T-cell (primary cell): ENCODE results near the gene CEACAM6. TPM values are rescaled to one million over a fixed set of nuclear protein-coding genes. Genes with fewer than 3 reads are reported as not detected.
A peak's percentile ranks its signal among the peaks of the same experiment; 100 is the strongest.

ENCODE experiments used
- ATAC-seq, 4 experiments: fragments of 200-7000 bp in 3 of 4; fragments of 150-1000 bp in 1 of 4; cut with Tn5 transposase; replicated peaks in 1 of 4; 1 replicate in 3 of 4; 2 replicates in 1 of 4; pipeline ENCODE4 v1.10.0; 2021; ENCODE audit warnings: moderate library complexity in 3 of 4, mild to moderate bottlenecking in 2 of 4, moderate number of reproducible peaks in 1 of 4
- CTCF ChIA-PET, 2 donors: fragments of 300-600 bp; sonication (Branson Sonifier 250); formaldehyde crosslinking; loops; one replicate each; lab custom pipeline; 2022; ENCODE audit warnings: antibody characterized with exemption in 2 of 2; lab: Charles Lee
- POLR2A ChIA-PET, 2 donors: fragments of 300-600 bp; sonication (Branson Sonifier 250); formaldehyde crosslinking; loops; one replicate each; lab custom pipeline; 2022; ENCODE audit warnings: antibody characterized with exemption in 2 of 2; lab: Charles Lee
- DNase-seq, 35 experiments: peaks; one replicate each; pipeline versions ENCODE4 v3.0.0 to v3.0.0-alpha.2; 2013 to 2023
- H3K27ac ChIP-seq: one replicate; pipeline ENCODE4 v1.5.1; 2013; ENCODE audit warnings: low read length
- H3K27me3 ChIP-seq, 2 experiments: replicated peaks in 1 of 2; 1 replicate in 1 of 2; 2 replicates in 1 of 2; pipeline versions ENCODE4 v1.6.1 to v1.7.0; 2013; ENCODE audit warnings: low read length in 1 of 2, mixed read lengths in 1 of 2; ENCODE audit not compliant: control insufficient read depth in 2 of 2, insufficient read depth in 2 of 2; ENCODE audit errors: extremely low read depth in 1 of 2
- H3K36me3 ChIP-seq, 2 donors: 1 replicate in 1 of 2; 2 replicates in 1 of 2; pipeline versions ENCODE4 v1.6.1 to v1.7.0; 2013; ENCODE audit warnings: low read length in 1 of 2; ENCODE audit not compliant: control insufficient read depth in 2 of 2, insufficient read depth in 1 of 2; ENCODE audit errors: extremely low read depth in 1 of 2
- H3K4me1 ChIP-seq, 2 experiments: 1 replicate in 1 of 2; 2 replicates in 1 of 2; pipeline versions ENCODE4 v1.6.1 to v1.7.0; 2013; ENCODE audit warnings: low read length in 2 of 2, mixed read lengths in 1 of 2; ENCODE audit not compliant: insufficient read depth in 2 of 2, control insufficient read depth in 1 of 2; ENCODE audit errors: extremely low read depth in 1 of 2
- H3K4me3 ChIP-seq, 2 donors: 1 replicate in 1 of 2; 2 replicates in 1 of 2; pipeline versions ENCODE4 v1.5.1 to v1.7.0; 2013; ENCODE audit warnings: mild to moderate bottlenecking in 2 of 2, low read length in 1 of 2, moderate library complexity in 1 of 2; ENCODE audit not compliant: control insufficient read depth in 1 of 2; ENCODE audit errors: extremely low read depth in 1 of 2
- H3K9me3 ChIP-seq: 2 replicates; pipeline ENCODE4 v1.7.0; 2013
- H3K27ac Mint-ChIP-seq, 2 donors: one replicate each; pipeline ENCODE4 v1.8.0; 2020 to 2021; ENCODE audit warnings: mild to moderate bottlenecking in 2 of 2, mixed read lengths in 2 of 2
- H3K27me3 Mint-ChIP-seq, 2 donors: one replicate each; pipeline ENCODE4 v1.8.0; 2021 to 2022; ENCODE audit warnings: mixed read lengths in 2 of 2
- H3K36me3 Mint-ChIP-seq: one replicate; pipeline ENCODE4 v1.8.0; 2021; ENCODE audit warnings: mixed read lengths
- H3K4me1 Mint-ChIP-seq, 3 donors: one replicate each; pipeline ENCODE4 v1.8.0; 2020 to 2022; ENCODE audit warnings: mixed read lengths in 3 of 3, mild to moderate bottlenecking in 1 of 3
- H3K4me3 Mint-ChIP-seq, 3 donors: one replicate each; pipeline ENCODE4 v1.8.0; 2020 to 2022; ENCODE audit warnings: mild to moderate bottlenecking in 3 of 3, mixed read lengths in 3 of 3, moderate library complexity in 3 of 3
- H3K9me3 Mint-ChIP-seq, 3 donors: one replicate each; pipeline ENCODE4 v1.8.0; 2020 to 2022; ENCODE audit warnings: mixed read lengths in 3 of 3
- WGBS: methylation state at CpG from one replicate; pipeline ENCODE4 v1.1.5; 2013; ENCODE audit warnings: missing lambda C conversion rate; ENCODE audit not compliant: insufficient coverage; 5-methylcytosine and 5-hydroxymethylcytosine counted together
- total RNA-seq, 35 experiments: library from RNA in 6 of 35; stranded (reverse) in 6 of 35; fragments of 120-200 nt in 1 of 35; gene quantifications; one replicate each; pipeline versions ENCODE4 v1.2.1 to v1.2.4 and lab custom pipeline; 2013 to 2026

Gene CEACAM6
- total RNA-seq, 5 donors from 2014 or later (not counting 1 experiment from before 2014, with no cell fraction given), result 0.53 to 0.76 (median 0.67) TPM; not detected in 2

GRCh38 chr19:41774515-41774980 is 19.2 kb downstream of the CEACAM6 start:
- peaks cover 32 to 61% of the 10 kb centered on the region in 2 donors for H3K27me3 Mint-ChIP-seq
- ChIA-PET POLR2A (no interaction called here), CTCF (interaction anchor here (0.7 to 1.9 kb wide), 4 partner anchors 17 to 44 kb away, joined by 3 to 13 read pairs (median 6); no protein-coding TSS in a partner anchor)
- no peak overlapping the region for H3K27ac ChIP-seq
- H3K4me3 Mint-ChIP-seq, result peak overlapping the region in 2 of 3 donors; percentile 5 to 68
- peaks cover 41 to 51% (median 42%) of the 10 kb centered on the region in 3 donors for H3K4me1 Mint-ChIP-seq
- peaks cover 15 to 29% of the 10 kb centered on the region in 2 experiments for H3K4me1 ChIP-seq
- H3K27ac Mint-ChIP-seq, result no peak overlapping the region
- DNase-seq, result peak in 33 of 35 experiments; percentile 7 to 79 (median 39)
- peak overlapping the region in 1 of 2 donors; percentile 25 for H3K4me3 ChIP-seq
- peak; percentile 70 to 90 (median 78) for ATAC-seq
- no peaks in the 10 kb centered on the region for H3K9me3 ChIP-seq
- no peaks in the 10 kb centered on the region for H3K36me3 Mint-ChIP-seq
- peaks cover 0 to 28% of the 10 kb centered on the region in 2 experiments for H3K27me3 ChIP-seq
- no peaks in the 10 kb centered on the region for H3K36me3 ChIP-seq
- no peaks in the 10 kb centered on the region for H3K9me3 Mint-ChIP-seq
- 5% methylated on average over 5 of the region's 6 CpGs for WGBS

GRCh38 chr19:41776700-41777099 is 21.4 kb downstream of the CEACAM6 start:
- Mint-ChIP-seq H3K27me3 (peaks cover 47 to 64% of the 10 kb centered on the region in 2 donors), H3K4me3 (no peak overlapping the region), H3K36me3 (no peaks in the 10 kb centered on the region), H3K27ac (no peak overlapping the region), H3K4me1 (peaks cover 40 to 47% (median 41%) of the 10 kb centered on the region in 3 donors), H3K9me3 (no peaks in the 10 kb centered on the region)
- Histone ChIP-seq H3K4me1 (peaks cover 15 to 29% of the 10 kb centered on the region in 2 experiments), H3K36me3 (no peaks in the 10 kb centered on the region), H3K4me3 (no peak overlapping the region), H3K27me3 (peaks cover 0 to 25% of the 10 kb centered on the region in 2 experiments), H3K9me3 (no peaks in the 10 kb centered on the region), H3K27ac (no peak overlapping the region)
- ChIA-PET CTCF (interaction anchor here in 1 of 2 donors (0.9 to 1.2 kb wide), 2 partner anchors 11 to 70 kb away, joined by 3 to 4 read pairs; no protein-coding TSS in a partner anchor), POLR2A (interaction anchor here in 1 of 2 donors (0.6 kb wide), 1 partner anchor 24 kb away, joined by 5 read pairs; no protein-coding TSS in a partner anchor)
- no peak for DNase-seq
- ATAC-seq, result no peak
- WGBS, result no CpG with 5 or more reads among the region's 2 CpGs

- Mint-ChIP-seq H3K27me3 (peaks cover 52 to 66% of the 10 kb centered on the region in 2 donors), H3K4me3 (no peak overlapping the region), H3K9me3 (no peaks in the 10 kb centered on the region), H3K36me3 (no peaks in the 10 kb centered on the region), H3K4me1 (peaks cover 15 to 17% (median 17%) of the 10 kb centered on the region in 3 donors), H3K27ac (no peak overlapping the region)
- Histone ChIP-seq H3K36me3 (no peaks in the 10 kb centered on the region), H3K27ac (no peak overlapping the region), H3K4me1 (peaks cover 10 to 11% of the 10 kb centered on the region in 2 experiments), H3K9me3 (no peaks in the 10 kb centered on the region), H3K27me3 (peaks cover 2 to 36% of the 10 kb centered on the region in 2 experiments), H3K4me3 (no peak overlapping the region)
- POLR2A ChIA-PET, result no interaction called here
- ATAC-seq (no peak), DNase-seq (no peak)
- WGBS, result 47% methylated on average over 3 of the region's 5 CpGs
- CTCF ChIA-PET, result interaction anchor here (0.6 to 4.8 kb wide), 3 partner anchors 13 to 1493 kb away, joined by 3 to 59 read pairs (median 5); no protein-coding TSS in a partner anchor
These were observed 28.3 kb downstream of the CEACAM6 start for GRCh38 chr19:41783612-41784011.

- peak overlapping the region in 1 of 3 donors; percentile 53 for H3K4me3 Mint-ChIP-seq
These were observed 29.0 kb downstream of the CEACAM6 start for GRCh38 chr19:41784312-41784711.

GRCh38 chr19:41784743-41785142 is 29.4 kb downstream of the CEACAM6 start:
- Mint-ChIP-seq H3K27me3 (peaks cover 57 to 65% of the 10 kb centered on the region in 2 donors), H3K27ac (peak overlapping the region in 1 of 2 donors; percentile 16), H3K4me3 (peak overlapping the region in 1 of 3 donors; percentile 53), H3K9me3 (no peaks in the 10 kb centered on the region), H3K4me1 (peaks cover 15 to 17% (median 17%) of the 10 kb centered on the region in 3 donors), H3K36me3 (no peaks in the 10 kb centered on the region)
- no peak overlapping the region for H3K4me3 ChIP-seq
- peak in 2 of 35 experiments; percentile 6 to 19 for DNase-seq
- H3K4me1 ChIP-seq, result peaks cover 10 to 11% of the 10 kb centered on the region in 2 experiments
- peaks cover 2 to 37% of the 10 kb centered on the region in 2 experiments for H3K27me3 ChIP-seq
- no peaks in the 10 kb centered on the region for H3K9me3 ChIP-seq
- ChIA-PET CTCF (interaction anchor here (0.8 to 4.8 kb wide), 7 partner anchors 9 to 144 kb away, joined by 3 to 59 read pairs (median 3); no protein-coding TSS in a partner anchor), POLR2A (interaction anchor here in 1 of 2 donors (0.7 kb wide), 1 partner anchor 615 kb away, joined by 3 read pairs; no protein-coding TSS in a partner anchor)
- H3K36me3 ChIP-seq, result no peaks in the 10 kb centered on the region
- peak in 2 of 4 experiments; percentile 35 to 49 for ATAC-seq
- H3K27ac ChIP-seq, result no peak overlapping the region
- 10% methylated on average over 1 of the region's 4 CpGs for WGBS

More at GRCh38 chr19:41784312-41784711, 29.0 kb downstream of the CEACAM6 start:
- H3K27me3 ChIP-seq, result peaks cover 2 to 34% of the 10 kb centered on the region in 2 experiments
- H3K4me1 ChIP-seq, result peaks cover 10 to 11% of the 10 kb centered on the region in 2 experiments
- H3K27ac Mint-ChIP-seq, result no peak overlapping the region
- H3K36me3 Mint-ChIP-seq, result no peaks in the 10 kb centered on the region
- no peak overlapping the region for H3K4me3 ChIP-seq
- ChIA-PET POLR2A (no interaction called here), CTCF (interaction anchor here (1.2 to 4.8 kb wide), 4 partner anchors 9 to 32 kb away, joined by 3 to 59 read pairs (median 8); no protein-coding TSS in a partner anchor)
- H3K27ac ChIP-seq, result no peak overlapping the region
- DNase-seq (no peak), ATAC-seq (no peak)
- peaks cover 15 to 17% (median 17%) of the 10 kb centered on the region in 3 donors for H3K4me1 Mint-ChIP-seq
- peaks cover 57 to 65% of the 10 kb centered on the region in 2 donors for H3K27me3 Mint-ChIP-seq
- WGBS, result no CpG with 5 or more reads among the region's 3 CpGs
- no peaks in the 10 kb centered on the region for H3K9me3 Mint-ChIP-seq
- no peaks in the 10 kb centered on the region for H3K9me3 ChIP-seq
- no peaks in the 10 kb centered on the region for H3K36me3 ChIP-seq

- POLR2A ChIA-PET, result no interaction called here
- peaks cover 48 to 64% of the 10 kb centered on the region in 2 donors for H3K27me3 Mint-ChIP-seq
These were observed 30.3 kb downstream of the CEACAM6 start for GRCh38 chr19:41785653-41786052.

More at GRCh38 chr19:41785653-41786052, 30.3 kb downstream of the CEACAM6 start:
- Histone ChIP-seq H3K9me3 (no peaks in the 10 kb centered on the region), H3K27ac (no peak overlapping the region), H3K4me3 (no peak overlapping the region), H3K4me1 (peaks cover 10 to 11% of the 10 kb centered on the region in 2 experiments), H3K27me3 (peaks cover 2 to 38% of the 10 kb centered on the region in 2 experiments), H3K36me3 (no peaks in the 10 kb centered on the region)
- Mint-ChIP-seq H3K4me1 (peaks cover 15 to 17% (median 17%) of the 10 kb centered on the region in 3 donors), H3K9me3 (no peaks in the 10 kb centered on the region), H3K4me3 (peak overlapping the region in 1 of 3 donors; percentile 5), H3K27ac (peak overlapping the region in 1 of 2 donors; percentile 15), H3K36me3 (no peaks in the 10 kb centered on the region)
- CTCF ChIA-PET, result interaction anchor here (0.8 to 4.8 kb wide), 6 partner anchors 8 to 145 kb away, joined by 3 to 59 read pairs (median 8); no protein-coding TSS in a partner anchor
- peak; percentile 45 to 91 (median 65) for DNase-seq
- WGBS, result no CpG with 5 or more reads among the region's 10 CpGs
- peak; percentile 90 to 97 (median 94) for ATAC-seq
